HG02970 (cell line): Measurements from ENCODE around the gene RNF213.

Experiments
- ATAC-seq: cut with Tn5 transposase; IDR thresholded peaks from one replicate; pipeline ENCODE4 v1.9.1; 2021; ENCODE audit warnings: mild to moderate bottlenecking, moderate library complexity, moderate number of reproducible peaks; ENCODE audit not compliant: unreplicated experiment, low FRiP score

The RNF213 gene

GRCh38 chr17:80345841-80346497, 85.3 kb downstream of the RNF213 start:
- no peak for ATAC-seq

- ATAC-seq = no peak
These were observed 86.0 kb downstream of the RNF213 start for GRCh38 chr17:80346498-80347275.

- ATAC-seq = no peak
These were observed 86.9 kb downstream of the RNF213 start for GRCh38 chr17:80347536-80347935.

- ATAC-seq = no peak
These were observed 87.3 kb downstream of the RNF213 start for GRCh38 chr17:80347948-80348351.

GRCh38 chr17:80348551-80349150, 88.0 kb downstream of the RNF213 start:
- no peak for ATAC-seq

- ATAC-seq = no peak
These were observed 88.5 kb downstream of the RNF213 start for GRCh38 chr17:80349151-80349651.

- ATAC-seq = no peak
These were observed 89.1 kb downstream of the RNF213 start for GRCh38 chr17:80349751-80350150.

GRCh38 chr17:80352216-80352895, 91.7 kb downstream of the RNF213 start:
- ATAC-seq = no peak

GRCh38 chr17:80352991-80353665, 92.5 kb downstream of the RNF213 start:
- no peak for ATAC-seq

GRCh38 chr17:80353718-80354275, 93.1 kb downstream of the RNF213 start:
- no peak for ATAC-seq

- no peak for ATAC-seq
These were observed 93.7 kb downstream of the RNF213 start for GRCh38 chr17:80354336-80354735.

- no peak for ATAC-seq
These were observed 95.7 kb downstream of the RNF213 start for GRCh38 chr17:80356231-80356856.

GRCh38 chr17:80358131-80358530, 97.5 kb downstream of the RNF213 start:
- ATAC-seq = no peak

- no peak for ATAC-seq
These were observed 98.2 kb downstream of the RNF213 start for GRCh38 chr17:80358861-80359260.

- no peak for ATAC-seq
These were observed 98.9 kb downstream of the RNF213 start for GRCh38 chr17:80359422-80360110.

- ATAC-seq = no peak
These were observed 99.7 kb downstream of the RNF213 start for GRCh38 chr17:80360396-80360795.

GRCh38 chr17:80361495-80362220, 101.0 kb downstream of the RNF213 start:
- no peak for ATAC-seq

GRCh38 chr17:80362428-80363119, 101.9 kb downstream of the RNF213 start:
- ATAC-seq = no peak
